Measurements from ENCODE around the gene ING4.

DNA sequence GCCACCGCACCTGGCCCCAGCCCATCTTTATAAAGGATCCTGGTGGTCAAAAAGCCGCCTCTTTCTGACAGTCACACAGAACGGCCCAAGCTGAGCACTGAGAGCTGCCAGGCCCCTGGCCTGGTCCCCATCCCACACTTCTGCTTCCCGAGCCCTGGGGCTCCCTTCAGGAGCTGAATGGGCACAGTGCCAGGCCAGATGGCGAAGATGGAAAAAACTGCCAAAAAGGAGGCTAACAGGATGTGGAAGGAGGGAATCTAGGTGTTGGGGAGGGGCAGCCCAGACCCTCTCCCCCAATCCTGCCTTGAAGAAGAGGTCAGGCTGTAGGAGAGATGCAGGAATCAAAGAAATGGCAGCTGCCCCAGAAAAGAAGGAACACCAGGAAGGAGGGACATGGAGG is 32.2 kb downstream of the ING4 start:
- no peak for TF ChIP-seq GRHL2 (CRISPR knock-in tag; IDR thresholded peaks at IDR 0.05; ENCODE audit: insufficient replicate concordance, severe bottlenecking)
- TF ChIP-seq MYBL2 (CRISPR knock-in tag; IDR thresholded peaks at IDR 0.05): no peak
